GM12878 (cell line): ENCODE data around the gene MARCKSL1. TPM values are rescaled to one million over a fixed set of nuclear protein-coding genes. Genes with fewer than 3 reads are reported as not detected.

ENCODE experiments used
- ATAC-seq: fragments of 200-7000 bp; cut with Tn5 transposase; 3 replicates; pipeline ENCODE4 v1.9.1; 2020; ENCODE audit warnings: mild to moderate bottlenecking, moderate library complexity
- BruUV-seq: library from RNA; stranded (reverse); fragments of 400-500 nt; replicated peaks from 2 replicates; lab custom pipeline; 2021; lab: Mats Ljungman, UMichigan
- CTCF ChIA-PET: fragments of 300-600 bp; sonication (Branson Sonifier 250); formaldehyde crosslinking; extraction: SDS; loops from one replicate; lab custom pipeline; 2021; ENCODE audit warnings: inconsistent platforms; lab: Yijun Ruan, JAX
- POLR2A ChIA-PET: fragments of 350-600 bp; formaldehyde crosslinking; extraction: SDS; loops from one replicate; lab custom pipeline; 2021; ENCODE audit warnings: inconsistent platforms; lab: Charles Lee
- RAD21 ChIA-PET: fragments of 300-600 bp; sonication (Branson Sonifier 250); formaldehyde crosslinking; loops from one replicate; lab custom pipeline; 2023; ENCODE audit warnings: antibody characterized with exemption; ENCODE audit not compliant: unreplicated experiment; lab: Charles Lee
- SMC1A ChIA-PET: fragments of 300-600 bp; sonication (Branson Sonifier 250); formaldehyde crosslinking; loops from one replicate; lab custom pipeline; 2023; ENCODE audit not compliant: unreplicated experiment, uncharacterized antibody; lab: Charles Lee
- DNase-seq: peaks from one replicate; pipeline ENCODE4 v3.0.0-alpha.2; 2011; ENCODE audit warnings: low read depth, low spot score
- FAIRE-seq: peaks from 3 replicates; lab custom pipeline; 2011; peaks lifted over from hg19 to GRCh38; lab: Jason Lieb, UNC
- H2AFZ ChIP-seq: 2 replicates; pipeline ENCODE4 v1.6.0; 2011; ENCODE audit warnings: low read depth, low read length, control low read depth; ENCODE audit not compliant: control insufficient read depth
- H3K27ac ChIP-seq: 2 replicates; pipeline ENCODE4 v1.5.1; 2011; ENCODE audit warnings: control low read depth; ENCODE audit not compliant: control insufficient read depth, insufficient read depth
- H3K27me3 ChIP-seq, 2 experiments: replicated peaks in 1 of 2; 2 replicates each; pipeline versions ENCODE4 v1.6.0 to v1.6.1; 2011; ENCODE audit warnings: low read length in 1 of 2; ENCODE audit not compliant: control insufficient read depth in 2 of 2, insufficient read depth in 2 of 2
- H3K36me3 ChIP-seq, 2 experiments: 2 replicates each; pipeline ENCODE4 v1.5.1; 2011; ENCODE audit warnings: low read length in 1 of 2; ENCODE audit not compliant: control insufficient read depth in 2 of 2, insufficient read depth in 2 of 2
- H3K4me1 ChIP-seq: 2 replicates; pipeline ENCODE4 v1.6.1; 2011; ENCODE audit warnings: mild to moderate bottlenecking, low read length, moderate library complexity, mixed read lengths; ENCODE audit not compliant: control insufficient read depth, insufficient read depth
- H3K4me2 ChIP-seq: 2 replicates; pipeline ENCODE4 v1.6.0; 2011; ENCODE audit warnings: control low read depth; ENCODE audit not compliant: control insufficient read depth, insufficient read depth
- H3K4me3 ChIP-seq: fragments of 200-600 bp; sonication (generic); 2 replicates; pipeline ENCODE4 v1.5.1; 2016
- H3K79me2 ChIP-seq: 2 replicates; pipeline ENCODE4 v1.6.0; 2011; ENCODE audit warnings: low read length; ENCODE audit not compliant: control insufficient read depth, insufficient read depth
- H3K9ac ChIP-seq: 2 replicates; pipeline ENCODE4 v1.8.0; 2011; ENCODE audit warnings: low read length, control low read depth, mixed read lengths; ENCODE audit not compliant: control insufficient read depth, insufficient read depth
- H3K9me3 ChIP-seq: replicated peaks from 3 replicates; pipeline ENCODE4 v1.5.1; 2011; ENCODE audit warnings: mild to moderate bottlenecking, low read length; ENCODE audit not compliant: control insufficient read depth, insufficient read depth
- H4K20me1 ChIP-seq: 2 replicates; pipeline ENCODE4 v1.6.0; 2011; ENCODE audit not compliant: control insufficient read depth, insufficient read depth
- ASH2L ChIP-seq: fragments of 300-600, 200-600 bp; sonication (generic); IDR thresholded peaks from 2 replicates; pipeline ENCODE4 v1.6.1; 2017; ENCODE audit warnings: low read depth, mild to moderate bottlenecking, borderline replicate concordance
- BACH1 ChIP-seq: fragments of 450-650 bp; IDR thresholded peaks from 2 replicates; pipeline ENCODE4 v1.6.1; 2017; ENCODE audit warnings: mild to moderate bottlenecking, borderline replicate concordance
- BRCA1 ChIP-seq: IDR thresholded peaks from 2 replicates; pipeline ENCODE4 v1.6.1; 2011; ENCODE audit warnings: low read depth, low read length, improper control_type of control experiment
- HCFC1 ChIP-seq: fragments of 150-350 bp; IDR thresholded peaks from 2 replicates; pipeline ENCODE4 v1.6.1; 2014; ENCODE audit warnings: low read length
- MYC ChIP-seq: IDR thresholded peaks from 2 replicates; pipeline ENCODE4 v1.6.1; 2011; ENCODE audit warnings: mild to moderate bottlenecking, low read length, moderate library complexity, inconsistent platforms; ENCODE audit not compliant: insufficient read depth, insufficient replicate concordance, insufficient read length, severe bottlenecking
- SKIL ChIP-seq: fragments of 450-650 bp; IDR thresholded peaks from 2 replicates; pipeline ENCODE4 v1.6.1; 2017; ENCODE audit warnings: mild to moderate bottlenecking, low read depth, inconsistent platforms; ENCODE audit not compliant: poor library complexity, severe bottlenecking
- SMARCA5 ChIP-seq: fragments of 450-650 bp; IDR thresholded peaks from 2 replicates; pipeline ENCODE4 v1.6.1; 2017; ENCODE audit warnings: mild to moderate bottlenecking
- SUZ12 ChIP-seq: fragments of 200-600 bp; sonication (generic); IDR thresholded peaks from one replicate; pipeline ENCODE4 v1.6.1; 2018; ENCODE audit warnings: antibody characterized with exemption, mild to moderate bottlenecking; ENCODE audit not compliant: unreplicated experiment
- TAF1 ChIP-seq: IDR thresholded peaks from 2 replicates; pipeline ENCODE4 v1.6.1; 2011; ENCODE audit warnings: mild to moderate bottlenecking, low read depth, low read length, borderline replicate concordance
- YBX1 ChIP-seq: fragments of 450-650 bp; IDR thresholded peaks from 2 replicates; pipeline ENCODE4 v1.6.1; 2016; ENCODE audit warnings: antibody characterized with exemption
- YY1 ChIP-seq: IDR thresholded peaks from 2 replicates; pipeline ENCODE4 v1.6.1; 2011; ENCODE audit warnings: low read depth, mild to moderate bottlenecking, low read length
- ZBED1 ChIP-seq: IDR thresholded peaks from 2 replicates; pipeline ENCODE4 v1.6.1; 2016; ENCODE audit warnings: borderline replicate concordance
- ZBTB33 ChIP-seq: fragments of 450-650 bp; IDR thresholded peaks from 2 replicates; pipeline ENCODE4 v1.6.1; 2017; ENCODE audit warnings: mild to moderate bottlenecking
- WGBS: methylation state at CpG from one replicate; pipeline ENCODE4 v1.1.6; 2016; ENCODE audit warnings: low lambda C conversion rate; ENCODE audit not compliant: insufficient replicate concordance, insufficient coverage; ENCODE audit errors: missing lambda C conversion rate; 5-methylcytosine and 5-hydroxymethylcytosine counted together
- in situ Hi-C: fragments of 300-500 bp; cut with MboI; formaldehyde crosslinking; loops from 9 replicates; pipeline ENCODE4 v1.14.3; 2018; ENCODE audit warnings: mixed read lengths
- intact Hi-C: fragments of 100-400 bp; cut with micrococcal nuclease; formaldehyde crosslinking; loops from one replicate; pipeline ENCODE4 v1.14.2; 2022; ENCODE audit not compliant: unreplicated experiment
- polyA plus RNA-seq, 11 experiments: library from polyadenylated mRNA; depleted of rRNA in 4 of 11; unstranded in 6 of 11; stranded (reverse) in 5 of 11; fragments of >200 nt; fragmentation: Nextera tagmentation in 4 of 11; fragmentation: Illumina TruSeq in 1 of 11; extraction: Ambion mirVana in 4 of 11; extraction: Trizol in 1 of 11; gene quantifications; 1 replicate in 1 of 11; 2 replicates in 10 of 11; pipeline versions ENCODE4 v1.2.1 to v1.2.3, GENCODE V29; 2011 to 2016; ENCODE audit warnings: inconsistent platforms in 2 of 11, missing spikeins in 2 of 11, low read depth in 1 of 11
- total RNA-seq, 4 experiments: library from RNA; depleted of rRNA in 3 of 4; stranded (reverse); fragments of >200 nt in 3 of 4; fragmentation: Illumina TruSeq in 1 of 4; extraction: Trizol in 1 of 4; gene quantifications; 2 replicates each; pipeline versions ENCODE4 v1.2.1 to v1.2.3, GENCODE V29; 2013 to 2021
- TF ChIP-seq, protein P1 (sequence below): fragments of 450-650 bp; IDR thresholded peaks from 2 replicates; pipeline ENCODE4 v1.6.1; 2017; ENCODE audit warnings: low read depth, mild to moderate bottlenecking, moderate library complexity
- TF ChIP-seq, protein P2 (sequence below): IDR thresholded peaks from 2 replicates; pipeline ENCODE4 v1.6.1; 2011; ENCODE audit warnings: borderline replicate concordance, low read depth, mild to moderate bottlenecking, moderate library complexity, low read length; ENCODE audit not compliant: insufficient read depth, poor library complexity, severe bottlenecking

MARCKSL1 gene
- total and polyA plus RNA-seq, 10 of the 15 experiments (the other 5 are each of a cell fraction or from before 2014, with no cell fraction given): 14.5 to 225 (median 158) TPM

DNA sequence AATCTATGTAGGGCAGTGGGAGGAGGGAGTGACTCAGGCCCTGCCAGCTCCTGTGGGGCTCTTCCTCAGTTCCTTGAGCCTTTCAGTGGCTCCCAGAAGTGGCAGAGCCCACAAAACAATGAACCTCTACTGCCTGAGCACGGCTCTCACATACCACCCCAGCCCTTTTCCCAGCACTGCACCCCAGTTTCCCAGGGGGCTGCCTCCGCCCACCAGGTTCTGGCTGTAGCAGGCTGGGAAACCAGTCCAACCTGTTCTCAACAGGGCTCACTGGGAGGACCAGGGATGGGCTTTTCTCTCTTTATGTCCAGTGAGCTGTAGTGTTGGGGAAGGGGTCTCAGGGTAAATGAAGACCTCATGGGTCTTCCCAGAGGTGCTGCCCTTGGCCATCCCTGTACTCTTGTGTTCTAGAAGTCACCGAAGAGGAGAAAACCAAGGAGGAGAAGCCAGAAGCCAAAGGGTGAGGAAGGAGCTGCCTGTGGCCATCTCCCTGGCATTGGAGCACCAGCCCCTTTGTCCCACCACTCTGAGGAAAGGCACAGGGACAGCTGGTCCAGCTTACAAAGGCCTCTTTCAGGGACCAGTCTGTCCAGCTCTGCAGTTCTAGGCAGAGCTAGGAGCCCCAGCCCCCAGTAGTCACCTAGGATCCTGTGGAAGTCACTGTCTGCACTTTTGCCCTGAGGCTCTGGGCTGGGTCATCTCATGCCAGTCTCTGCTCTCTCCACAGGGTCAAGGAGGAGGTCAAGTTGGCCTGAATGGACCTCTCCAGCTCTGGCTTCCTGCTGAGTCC lies 3.5 kb downstream of the MARCKSL1 start:
- Histone ChIP-seq H3K9me3 (no peaks in the 10 kb centered on the region), H3K27me3 (no peaks in the 10 kb centered on the region), H4K20me1 (no peaks in the 10 kb centered on the region; the same call in 1 of the 2 replicates), H3K9ac (peak overlapping the region; percentile 6; the same call in 1 of the 2 replicates), H3K27ac (peak overlapping the region; percentile 3; the same call in 1 of the 2 replicates), H3K4me3 (no peak overlapping the region), H2AFZ (no peak overlapping the region), H3K36me3 (peaks cover 38 to 42% of the 10 kb centered on the region in 2 experiments), H3K4me1 (peaks cover 28% of the 10 kb centered on the region), H3K4me2 (peak overlapping the region; percentile 32; the same call in 1 of the 2 replicates), H3K79me2 (peaks cover 24% of the 10 kb centered on the region)
- BruUV-seq: no TSS peak
- FAIRE-seq (no peak), ATAC-seq (no peak), DNase-seq (no peak)
- intact Hi-C loops (no loop called here), in situ Hi-C loops (no loop called here)
- ChIA-PET SMC1A (interaction anchor here (0.6 to 4.1 kb wide), 10 partner anchors 8 to 117 kb away, joined by 3 to 17 read pairs (median 4); partner anchors contain the start of gene BSDC1), POLR2A (interaction anchor here (0.6 to 2.3 kb wide), 14 partner anchors 8 to 132 kb away, joined by 3 to 10 read pairs (median 3); partner anchors contain the start of genes BSDC1, CCDC28B, HDAC1 and LCK), CTCF (interaction anchor here (0.6 to 5.2 kb wide), 16 partner anchors 10 to 355 kb away, joined by 3 to 29 read pairs (median 4); partner anchors contain the start of gene BSDC1), RAD21 (interaction anchor here (0.8 to 2.5 kb wide), 11 partner anchors 11 to 117 kb away, joined by 3 to 13 read pairs (median 5); partner anchors contain the start of genes BSDC1 and LCK)
- 73% methylated on average over 3 of the region's 3 CpGs for WGBS
- TF ChIP-seq BRCA1 (no peak), HCFC1 (no peak), YBX1 (no peak), ASH2L (no peak), SKIL (no peak), BACH1 (0 out of 2 replicates have a peak, but pooled peaks have one; percentile 39), SUZ12 (no peak), MYC (no peak), ZBED1 (no peak), TAF1 (no peak), YY1 (no peak), SMARCA5 (no peak), ZBTB33 (no peak)
- TF ChIP-seq, protein P1, sequence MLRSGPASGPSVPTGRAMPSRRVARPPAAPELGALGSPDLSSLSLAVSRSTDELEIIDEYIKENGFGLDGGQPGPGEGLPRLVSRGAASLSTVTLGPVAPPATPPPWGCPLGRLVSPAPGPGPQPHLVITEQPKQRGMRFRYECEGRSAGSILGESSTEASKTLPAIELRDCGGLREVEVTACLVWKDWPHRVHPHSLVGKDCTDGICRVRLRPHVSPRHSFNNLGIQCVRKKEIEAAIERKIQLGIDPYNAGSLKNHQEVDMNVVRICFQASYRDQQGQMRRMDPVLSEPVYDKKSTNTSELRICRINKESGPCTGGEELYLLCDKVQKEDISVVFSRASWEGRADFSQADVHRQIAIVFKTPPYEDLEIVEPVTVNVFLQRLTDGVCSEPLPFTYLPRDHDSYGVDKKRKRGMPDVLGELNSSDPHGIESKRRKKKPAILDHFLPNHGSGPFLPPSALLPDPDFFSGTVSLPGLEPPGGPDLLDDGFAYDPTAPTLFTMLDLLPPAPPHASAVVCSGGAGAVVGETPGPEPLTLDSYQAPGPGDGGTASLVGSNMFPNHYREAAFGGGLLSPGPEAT: no peak
- TF ChIP-seq, protein P2, sequence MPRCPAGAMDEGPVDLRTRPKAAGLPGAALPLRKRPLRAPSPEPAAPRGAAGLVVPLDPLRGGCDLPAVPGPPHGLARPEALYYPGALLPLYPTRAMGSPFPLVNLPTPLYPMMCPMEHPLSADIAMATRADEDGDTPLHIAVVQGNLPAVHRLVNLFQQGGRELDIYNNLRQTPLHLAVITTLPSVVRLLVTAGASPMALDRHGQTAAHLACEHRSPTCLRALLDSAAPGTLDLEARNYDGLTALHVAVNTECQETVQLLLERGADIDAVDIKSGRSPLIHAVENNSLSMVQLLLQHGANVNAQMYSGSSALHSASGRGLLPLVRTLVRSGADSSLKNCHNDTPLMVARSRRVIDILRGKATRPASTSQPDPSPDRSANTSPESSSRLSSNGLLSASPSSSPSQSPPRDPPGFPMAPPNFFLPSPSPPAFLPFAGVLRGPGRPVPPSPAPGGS: no peak
